Kidney epithelial cell (primary cell): Measurements from ENCODE around the gene PKD1L1. TPM values are rescaled to one million over a fixed set of nuclear protein-coding genes. Genes with fewer than 3 reads are reported as not detected.

Experiments used
- DNase-seq: peaks from one replicate; pipeline ENCODE4 v3.0.0-alpha.2; 2010; ENCODE audit warnings: low read depth
- H3K27me3 ChIP-seq: 2 replicates; pipeline ENCODE4 v1.6.0; 2011; ENCODE audit warnings: low read length; ENCODE audit not compliant: control insufficient read depth, insufficient read depth
- H3K36me3 ChIP-seq: 2 replicates; pipeline ENCODE4 v1.5.1; 2011; ENCODE audit warnings: low read length; ENCODE audit not compliant: control insufficient read depth, insufficient read depth
- H3K4me3 ChIP-seq: 2 replicates; pipeline ENCODE4 v1.5.1; 2011; ENCODE audit warnings: low read depth, mild to moderate bottlenecking, control low read depth, low read length
- CTCF ChIP-seq: IDR thresholded peaks from 2 replicates; pipeline ENCODE4 v1.5.1; 2011; ENCODE audit warnings: mild to moderate bottlenecking, moderate library complexity, low read length, control low read depth, inconsistent platforms; ENCODE audit not compliant: insufficient read depth, poor library complexity, severe bottlenecking
- total RNA-seq: library from RNA; depleted of rRNA; stranded (reverse); fragments of >200 nt; gene quantifications from 2 replicates; pipeline ENCODE4 v1.2.3, GENCODE V29; 2015

Gene PKD1L1
- total RNA-seq, 1 donor from 2014 or later, result 0.08 TPM

- TF ChIP-seq CTCF, result no peak
- Histone ChIP-seq H3K36me3 (no peaks in the 10 kb centered on the region), H3K27me3 (no peaks in the 10 kb centered on the region), H3K4me3 (no peak overlapping the region)
- no peak for DNase-seq
These were observed 4.0 kb upstream of the PKD1L1 start for GRCh38 chr7:47952224-47952623.

- DNase-seq, result no peak
- H3K27me3 ChIP-seq, result no peaks in the 10 kb centered on the region
- no peaks in the 10 kb centered on the region for H3K36me3 ChIP-seq
- H3K4me3 ChIP-seq, result no peak overlapping the region
- no peak for TF ChIP-seq CTCF
These were observed 3.1 kb upstream of the PKD1L1 start for GRCh38 chr7:47951374-47951773.

- no peak overlapping the region for H3K4me3 ChIP-seq
- no peak for TF ChIP-seq CTCF
- DNase-seq, result no peak
- H3K27me3 ChIP-seq, result no peaks in the 10 kb centered on the region
- no peaks in the 10 kb centered on the region for H3K36me3 ChIP-seq
These were observed 2.4 kb upstream of the PKD1L1 start for GRCh38 chr7:47950714-47951113.

GRCh38 chr7:47949703-47950102 lies 1.4 kb upstream of the PKD1L1 start:
- TF ChIP-seq CTCF, result no peak
- no peak for DNase-seq
- H3K4me3 ChIP-seq, result no peak overlapping the region
- H3K27me3 ChIP-seq, result no peaks in the 10 kb centered on the region
- H3K36me3 ChIP-seq, result no peaks in the 10 kb centered on the region

- Histone ChIP-seq H3K36me3 (no peaks in the 10 kb centered on the region), H3K27me3 (no peaks in the 10 kb centered on the region), H3K4me3 (no peak overlapping the region)
- DNase-seq, result no peak
- TF ChIP-seq CTCF, result no peak
These were observed 914 bp downstream of the PKD1L1 start for GRCh38 chr7:47947355-47947749.

GRCh38 chr7:47946581-47947354 lies 1.5 kb downstream of the PKD1L1 start:
- no peaks in the 10 kb centered on the region for H3K36me3 ChIP-seq
- H3K27me3 ChIP-seq, result no peaks in the 10 kb centered on the region
- no peak for DNase-seq
- no peak overlapping the region for H3K4me3 ChIP-seq
- TF ChIP-seq CTCF, result no peak
